Measurements from ENCODE around the gene ZP3. TPM values are rescaled to one million over a fixed set of nuclear protein-coding genes. Genes with fewer than 3 reads are reported as not detected.
"Not testable (repeated sequence)": the region's sequence is repeated elsewhere in the genome, so short reads cannot be mapped to it uniquely, and the experiment has no call there.

The ZP3 gene
- total and polyA plus RNA-seq, 5 donors = 0.50 to 2.5 (median 1.6) TPM; not detected in 1

- WGBS = 86% methylated on average over 10 of the region's 12 CpGs
- ATAC-seq; H3K4me3 ChIP-seq (ENCODE audit: low read length); intact Hi-C loops (cut with DNase I); H3K9me3 ChIP-seq (ENCODE audit: control insufficient read depth, low read length); H3K4me1 ChIP-seq (ENCODE audit: control insufficient read depth, insufficient read depth, low read length); H3K27me3 ChIP-seq (ENCODE audit: control insufficient read depth, insufficient read depth); DNase-seq; H3K27ac ChIP-seq (ENCODE audit: low read length): not testable (repeated sequence)
These were observed 19.1 kb downstream of the ZP3 start for GRCh38 chr7:76443846-76444245.

GRCh38 chr7:76445577-76446008, 20.8 kb downstream of the ZP3 start:
- H3K9me3 ChIP-seq (ENCODE audit: control insufficient read depth, low read length); intact Hi-C loops (cut with DNase I); H3K27me3 ChIP-seq (ENCODE audit: control insufficient read depth, insufficient read depth); H3K27ac ChIP-seq (ENCODE audit: low read length); H3K4me1 ChIP-seq (ENCODE audit: control insufficient read depth, insufficient read depth, low read length); H3K4me3 ChIP-seq (ENCODE audit: low read length): not testable (repeated sequence)
- peak; percentile 92 to 98 for ATAC-seq
- WGBS = 4% methylated on average over 4 of the region's 5 CpGs
- DNase-seq = peak in 2 of 3 donors; percentile 78 to 87

- H3K4me3 ChIP-seq (ENCODE audit: low read length); H3K27me3 ChIP-seq (ENCODE audit: control insufficient read depth, insufficient read depth); H3K9me3 ChIP-seq (ENCODE audit: control insufficient read depth, low read length); DNase-seq; H3K27ac ChIP-seq (ENCODE audit: low read length); ATAC-seq; intact Hi-C loops (cut with DNase I); H3K4me1 ChIP-seq (ENCODE audit: control insufficient read depth, insufficient read depth, low read length): not testable (repeated sequence)
- WGBS = 73% methylated on average over 2 of the region's 4 CpGs
These were observed 32.3 kb downstream of the ZP3 start for GRCh38 chr7:76457017-76457416.

GRCh38 chr7:76458504-76458903, 33.8 kb downstream of the ZP3 start:
- ATAC-seq; H3K27me3 ChIP-seq (ENCODE audit: control insufficient read depth, insufficient read depth); H3K9me3 ChIP-seq (ENCODE audit: control insufficient read depth, low read length); H3K27ac ChIP-seq (ENCODE audit: low read length); H3K4me3 ChIP-seq (ENCODE audit: low read length); H3K4me1 ChIP-seq (ENCODE audit: control insufficient read depth, insufficient read depth, low read length); DNase-seq; intact Hi-C loops (cut with DNase I): not testable (repeated sequence)
- WGBS = 40% methylated on average over 1 of the region's 4 CpGs

- H3K4me3 ChIP-seq (ENCODE audit: low read length); H3K27me3 ChIP-seq (ENCODE audit: control insufficient read depth, insufficient read depth); ATAC-seq; H3K9me3 ChIP-seq (ENCODE audit: control insufficient read depth, low read length); intact Hi-C loops (cut with DNase I); H3K4me1 ChIP-seq (ENCODE audit: control insufficient read depth, insufficient read depth, low read length); DNase-seq; H3K27ac ChIP-seq (ENCODE audit: low read length): not testable (repeated sequence)
- WGBS = 88% methylated on average over 14 of the region's 20 CpGs
These were observed 36.0 kb downstream of the ZP3 start for GRCh38 chr7:76460767-76461166.

GRCh38 chr7:76461464-76462101, 36.8 kb downstream of the ZP3 start, which contains the start of gene DTX2:
Gene DTX2, plus strand, starts transcription at chr7:76461709. Its CDS starts 18,801 bp downstream, at chr7:76480510.
- H3K4me3 ChIP-seq (ENCODE audit: low read length) = peak within 1 kb of the TSS; percentile 37
- peak; percentile 97 to 98 for ATAC-seq
- 1% methylated on average over 18 of the region's 54 CpGs for WGBS
- H3K4me1 ChIP-seq (ENCODE audit: control insufficient read depth, insufficient read depth, low read length); H3K27me3 ChIP-seq (ENCODE audit: control insufficient read depth, insufficient read depth); H3K27ac ChIP-seq (ENCODE audit: low read length); intact Hi-C loops (cut with DNase I); H3K9me3 ChIP-seq (ENCODE audit: control insufficient read depth, low read length): not testable (repeated sequence)
- DNase-seq = peak; percentile 32 to 75 (median 55)

- intact Hi-C loops (cut with DNase I) = not testable (repeated sequence)
These were observed 37.6 kb downstream of the ZP3 start for GRCh38 chr7:76462271-76462882.

GRCh38 chr7:76464959-76465358, 40.2 kb downstream of the ZP3 start:
- ATAC-seq; H3K9me3 ChIP-seq (ENCODE audit: control insufficient read depth, low read length); H3K4me1 ChIP-seq (ENCODE audit: control insufficient read depth, insufficient read depth, low read length); DNase-seq; intact Hi-C loops (cut with DNase I); H3K4me3 ChIP-seq (ENCODE audit: low read length); H3K27ac ChIP-seq (ENCODE audit: low read length); H3K27me3 ChIP-seq (ENCODE audit: control insufficient read depth, insufficient read depth): not testable (repeated sequence)
- 85% methylated on average over 4 of the region's 5 CpGs for WGBS

More at GRCh38 chr7:76462271-76462882, 37.6 kb downstream of the ZP3 start:
- not testable (repeated sequence) for H3K27me3 ChIP-seq (ENCODE audit: control insufficient read depth, insufficient read depth); H3K4me1 ChIP-seq (ENCODE audit: control insufficient read depth, insufficient read depth, low read length); DNase-seq; H3K9me3 ChIP-seq (ENCODE audit: control insufficient read depth, low read length); H3K4me3 ChIP-seq (ENCODE audit: low read length); H3K27ac ChIP-seq (ENCODE audit: low read length)
- no CpG with 5 or more reads among the region's 17 CpGs for WGBS
- peak; percentile 23 to 27 for ATAC-seq

- H3K9me3 ChIP-seq (ENCODE audit: control insufficient read depth, low read length); H3K4me3 ChIP-seq (ENCODE audit: low read length); H3K4me1 ChIP-seq (ENCODE audit: control insufficient read depth, insufficient read depth, low read length); intact Hi-C loops (cut with DNase I); H3K27ac ChIP-seq (ENCODE audit: low read length); H3K27me3 ChIP-seq (ENCODE audit: control insufficient read depth, insufficient read depth); DNase-seq: not testable (repeated sequence)
- no CpG with 5 or more reads among the region's 8 CpGs for WGBS
- ATAC-seq = peak; percentile 23 to 28
These were observed 41.2 kb downstream of the ZP3 start for GRCh38 chr7:76465950-76466349.

GRCh38 chr7:76467743-76468404, 43.1 kb downstream of the ZP3 start:
- intact Hi-C loops (cut with DNase I); H3K4me3 ChIP-seq (ENCODE audit: low read length); H3K27ac ChIP-seq (ENCODE audit: low read length); H3K9me3 ChIP-seq (ENCODE audit: control insufficient read depth, low read length); H3K27me3 ChIP-seq (ENCODE audit: control insufficient read depth, insufficient read depth); H3K4me1 ChIP-seq (ENCODE audit: control insufficient read depth, insufficient read depth, low read length): not testable (repeated sequence)
- WGBS = 53% methylated on average over 10 of the region's 14 CpGs
- DNase-seq = peak; percentile 53 to 87 (median 72)
- peak; percentile 88 to 90 for ATAC-seq

GRCh38 chr7:76471556-76472221, 46.9 kb downstream of the ZP3 start:
- H3K27ac ChIP-seq (ENCODE audit: low read length); H3K9me3 ChIP-seq (ENCODE audit: control insufficient read depth, low read length); ATAC-seq; H3K4me1 ChIP-seq (ENCODE audit: control insufficient read depth, insufficient read depth, low read length); H3K27me3 ChIP-seq (ENCODE audit: control insufficient read depth, insufficient read depth); intact Hi-C loops (cut with DNase I); H3K4me3 ChIP-seq (ENCODE audit: low read length): not testable (repeated sequence)
- WGBS = 87% methylated on average over 9 of the region's 10 CpGs
- DNase-seq = peak in 1 of 3 donors; percentile 33

Data from right cardiac atrium (tissue), 5 donors.